HG03097 (cell line): ENCODE results near the gene SYT14.
"Not testable (repeated sequence)": the region's sequence is repeated elsewhere in the genome, so short reads cannot be mapped to it uniquely, and the experiment has no call there.

Experiments
- ATAC-seq: cut with Tn5 transposase; IDR thresholded peaks from one replicate; pipeline ENCODE4 v1.9.1; 2021; ENCODE audit not compliant: unreplicated experiment, low FRiP score

Gene SYT14

DNA sequence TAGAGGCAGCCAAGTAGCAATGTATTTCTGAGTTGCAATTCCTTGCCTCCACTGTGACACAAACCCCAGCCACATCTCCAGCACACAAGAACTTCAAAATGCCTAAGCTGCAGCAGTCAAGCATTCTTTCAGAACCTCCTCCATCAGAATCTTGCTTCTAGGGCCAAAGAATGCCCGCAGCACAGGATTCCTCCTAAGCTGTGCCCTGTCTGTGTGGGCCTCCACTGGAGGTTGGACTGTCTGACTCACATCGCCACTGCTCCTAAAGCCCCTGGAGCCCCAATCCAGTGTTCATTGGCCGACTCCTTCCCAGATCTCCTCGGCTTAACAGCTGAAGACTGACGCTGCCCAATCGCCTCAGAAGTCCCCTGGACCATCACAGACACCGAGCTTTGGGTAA, 251.4 kb downstream of the SYT14 start:
- no peak for ATAC-seq

GRCh38 chr1:210195635-210196160, 257.7 kb downstream of the SYT14 start:
- no peak for ATAC-seq

DNA sequence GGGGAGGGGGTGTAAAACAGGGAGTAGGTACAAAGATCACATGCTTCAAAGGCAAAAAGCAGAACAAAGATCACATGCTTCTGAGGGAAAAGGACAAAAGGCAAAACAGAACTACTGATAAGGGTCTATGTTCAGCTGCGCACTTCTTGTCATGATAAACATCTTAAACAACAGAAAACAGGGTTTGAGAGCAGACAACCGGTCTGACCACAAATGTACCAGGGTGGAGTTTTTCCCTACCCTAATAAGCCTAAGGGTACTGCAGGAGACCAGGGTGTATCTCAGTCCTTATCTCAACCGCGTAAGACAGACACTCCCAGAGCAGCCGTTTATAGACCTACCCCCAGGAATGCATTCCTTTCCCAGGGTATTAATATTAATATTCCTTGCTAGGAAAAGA, 258.2 kb downstream of the SYT14 start:
- not testable (repeated sequence) for ATAC-seq

DNA sequence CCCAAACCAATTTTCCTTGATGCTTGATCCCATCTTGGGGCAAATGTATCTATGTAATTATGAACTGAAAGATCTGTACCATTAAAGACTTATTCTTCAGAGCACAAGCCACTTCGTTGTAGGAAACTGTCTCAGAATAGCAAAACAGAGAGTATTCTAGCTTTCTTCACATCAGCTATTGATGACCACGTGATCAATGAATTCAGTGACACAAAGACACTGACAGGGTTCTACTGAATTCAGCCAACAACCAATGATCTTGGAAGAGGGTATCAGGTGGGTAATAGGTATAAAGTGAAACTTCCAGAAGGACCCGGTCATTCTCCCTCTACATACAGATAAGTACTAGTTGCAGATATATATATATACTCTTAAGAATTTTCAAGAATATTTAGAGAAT, 260.8 kb downstream of the SYT14 start:
- no peak for ATAC-seq

DNA sequence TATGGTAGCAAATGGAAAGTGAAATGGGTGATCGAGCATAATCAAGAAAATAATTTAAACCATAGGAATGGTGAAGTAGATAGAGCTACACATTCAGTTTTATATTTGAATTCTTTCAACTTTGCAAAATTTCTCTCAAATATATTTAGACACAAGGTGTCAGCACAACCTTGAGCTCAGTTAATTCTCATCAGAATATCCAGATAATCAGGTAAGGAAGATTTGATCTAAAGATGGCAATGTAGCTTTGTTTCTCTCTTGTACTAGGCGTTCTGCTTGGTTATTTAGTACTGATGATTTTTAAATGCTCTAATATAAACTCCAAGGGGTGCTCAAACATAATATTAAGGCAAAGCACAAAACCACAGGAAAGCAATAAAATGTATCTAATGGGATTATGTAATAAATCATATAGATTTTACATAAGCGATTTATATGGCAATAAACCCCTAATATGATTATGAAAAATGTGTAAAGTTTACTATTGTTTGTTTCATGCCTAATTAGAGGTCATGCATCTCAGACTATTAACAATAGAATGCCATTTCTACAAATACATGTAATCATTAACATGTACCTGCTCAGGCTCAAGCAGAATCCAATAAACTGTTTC, 262.2 kb downstream of the SYT14 start:
- no peak for ATAC-seq

DNA sequence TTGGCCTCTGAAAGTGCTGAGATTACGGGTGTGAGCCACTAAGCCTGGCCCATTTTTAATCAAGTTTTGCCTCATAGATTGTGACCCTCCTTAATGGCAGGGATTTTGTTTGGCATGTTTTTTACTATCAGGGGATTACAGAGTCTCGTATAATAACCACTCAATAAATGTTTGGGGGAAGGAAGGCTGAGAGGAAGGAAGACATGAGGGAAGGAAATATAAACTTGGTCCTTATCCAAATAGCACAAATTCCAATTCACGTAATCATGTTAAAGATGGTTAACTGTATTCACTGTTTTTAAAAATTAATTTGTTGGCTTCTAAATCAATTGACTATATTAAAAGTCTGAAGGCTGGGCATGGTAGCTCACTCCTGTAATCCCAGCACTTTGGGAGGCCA, 263.7 kb downstream of the SYT14 start:
- ATAC-seq = no peak

- no peak for ATAC-seq
Observed at GRCh38 chr1:210207597-210208450, 269.8 kb downstream of the SYT14 start.

DNA sequence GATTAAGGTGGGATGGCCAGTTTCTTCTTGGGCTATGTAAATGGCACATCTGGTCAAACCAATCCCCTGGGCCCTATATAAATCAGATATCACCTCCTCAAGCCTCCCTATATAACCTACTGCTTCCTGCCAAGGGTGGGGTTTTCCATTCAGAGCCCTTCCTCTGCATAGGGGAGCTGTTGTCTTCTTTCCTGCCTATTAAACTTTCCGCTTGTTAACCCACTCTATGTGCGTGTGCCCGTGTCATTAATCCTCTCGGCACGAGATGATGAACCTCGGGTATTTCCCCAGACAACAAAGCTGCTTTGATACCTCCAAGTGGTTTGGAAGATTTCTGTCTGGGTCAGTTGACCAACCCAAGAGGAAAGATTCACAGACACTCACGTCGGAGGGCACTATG, 275.3 kb downstream of the SYT14 start:
- no peak for ATAC-seq

- no peak for ATAC-seq
Observed at GRCh38 chr1:210214573-210215409, 276.8 kb downstream of the SYT14 start.

- no peak for ATAC-seq
Observed at GRCh38 chr1:210217482-210217881, 279.5 kb downstream of the SYT14 start.

DNA sequence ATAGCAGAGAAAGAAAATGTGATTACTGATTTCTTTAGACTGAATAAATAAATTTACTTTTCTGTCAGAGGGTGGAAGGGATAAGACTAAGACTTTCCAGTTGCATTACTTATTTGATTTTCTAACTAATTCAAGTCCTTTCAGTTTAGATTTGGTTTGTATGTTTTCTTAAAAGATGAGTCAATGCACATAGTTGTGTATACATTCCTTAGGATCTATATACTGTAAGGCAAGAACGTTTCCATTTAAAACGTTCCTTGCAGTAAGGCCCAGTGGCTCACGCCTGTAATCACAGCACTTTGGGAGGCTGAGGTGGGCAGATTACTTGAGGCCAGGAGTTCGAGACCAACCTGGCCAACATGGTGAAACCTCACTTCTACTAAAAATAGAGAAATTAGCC, 280.0 kb downstream of the SYT14 start:
- ATAC-seq = no peak
